HAP-1 (cell line): ENCODE measurements around the gene WWOX.
A peak's percentile ranks its signal among the peaks of the same experiment; 100 is the strongest.

Experiments used
- DNase-seq, 2 experiments: peaks; one replicate each; pipeline ENCODE4 v3.0.0-alpha.2; 2016 to 2020; ENCODE audit warnings: low spot score in 2 of 2
- H3K27me3 ChIP-seq: fragments of 250-450 bp; sonication (Bioruptor Pico); 2 replicates; pipeline ENCODE4 v1.5.1; 2020; ENCODE audit warnings: low read depth, mild to moderate bottlenecking, moderate library complexity
- H3K36me3 ChIP-seq: fragments of 250-450 bp; sonication (Bioruptor Pico); replicated peaks from 2 replicates; pipeline ENCODE4 v1.5.1; 2020; ENCODE audit warnings: mild to moderate bottlenecking
- H3K4me1 ChIP-seq: fragments of 250-450 bp; sonication (Bioruptor Pico); 2 replicates; pipeline ENCODE4 v1.5.1; 2020; ENCODE audit warnings: mild to moderate bottlenecking
- H3K4me3 ChIP-seq: fragments of 250-450 bp; sonication (Bioruptor Pico); 2 replicates; pipeline ENCODE4 v1.5.1; 2020; ENCODE audit warnings: mild to moderate bottlenecking, moderate library complexity
- H3K9me3 ChIP-seq: fragments of 250-450 bp; sonication (Bioruptor Pico); 2 replicates; pipeline ENCODE4 v1.5.1; 2020; ENCODE audit warnings: mild to moderate bottlenecking, moderate library complexity
- in situ Hi-C: fragments of 300-500 bp; cut with MboI; formaldehyde crosslinking; loops from 3 replicates; pipeline ENCODE4 v1.14.3; 2020; ENCODE audit warnings: low sequenced_read_pairs, inconsistent platforms, mixed read lengths

WWOX gene

DNA sequence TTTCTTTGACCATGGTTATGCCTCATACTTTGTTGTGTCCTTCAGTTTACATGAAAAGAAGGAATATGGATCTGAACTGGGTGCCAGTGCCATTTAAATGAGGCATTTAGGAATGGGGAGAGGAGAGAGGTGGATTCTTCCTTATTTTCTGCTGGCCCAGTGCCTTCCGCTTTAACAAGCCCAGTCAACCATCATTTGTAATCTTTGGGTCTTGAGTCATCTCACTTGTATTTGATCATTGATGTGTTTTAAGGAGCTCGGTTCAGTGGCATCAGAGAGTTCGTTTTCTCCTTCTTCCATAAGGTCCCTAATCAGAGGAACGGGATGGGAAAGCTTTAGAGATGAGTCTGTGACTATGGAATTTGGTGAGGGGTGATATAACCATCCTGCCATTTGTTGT, 334.9 kb downstream of the WWOX start:
- Histone ChIP-seq H3K27me3 (no peaks in the 10 kb centered on the region), H3K4me1 (no peaks in the 10 kb centered on the region), H3K36me3 (no peaks in the 10 kb centered on the region), H3K4me3 (no peak overlapping the region), H3K9me3 (no peaks in the 10 kb centered on the region)
- DNase-seq = no peak
- in situ Hi-C loops = no loop called here

DNA sequence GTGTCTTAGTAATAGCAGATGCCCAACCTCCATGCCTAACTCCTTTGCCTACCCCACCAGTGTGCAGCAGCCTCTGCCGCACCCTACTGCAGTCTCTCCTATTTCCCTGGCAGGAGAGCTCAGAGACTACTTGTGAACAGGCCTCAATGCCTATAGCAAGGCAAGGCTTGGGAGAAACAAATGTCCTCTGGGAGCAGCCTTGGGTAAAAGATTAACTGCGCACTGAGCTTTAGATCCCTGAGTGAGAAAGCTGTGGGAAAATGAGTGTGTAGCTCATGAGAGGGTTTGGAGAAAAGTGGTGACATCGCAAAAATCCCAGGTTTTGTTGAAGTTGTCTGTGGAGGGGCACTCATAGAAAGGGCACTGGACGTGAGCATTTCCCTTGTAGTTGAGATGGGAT, 335.8 kb downstream of the WWOX start:
- no peaks in the 10 kb centered on the region for H3K36me3 ChIP-seq
- in situ Hi-C loops = no loop called here
- no peak overlapping the region for H3K4me3 ChIP-seq

DNA sequence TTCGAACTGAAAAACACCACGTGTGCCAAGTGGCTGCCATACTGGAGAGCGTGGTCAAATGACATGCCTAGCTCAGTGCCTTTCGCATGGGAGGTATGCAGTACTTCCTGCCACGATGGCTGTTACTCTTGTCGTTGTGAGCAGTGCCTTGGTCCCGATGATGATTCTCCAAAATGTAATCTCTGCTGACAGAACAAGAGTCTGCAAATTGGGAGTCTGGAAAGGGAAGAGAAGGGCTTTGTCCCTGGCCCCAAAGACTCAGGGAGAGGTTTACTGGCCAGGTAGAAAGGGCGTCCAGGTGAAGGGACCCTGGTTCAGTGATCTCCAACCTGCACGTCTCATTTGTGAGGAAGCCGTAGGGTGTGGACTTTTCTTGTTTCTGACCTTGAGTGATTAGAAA, 336.6 kb downstream of the WWOX start:
- Histone ChIP-seq H3K27me3 (no peaks in the 10 kb centered on the region), H3K4me3 (no peak overlapping the region), H3K4me1 (no peaks in the 10 kb centered on the region), H3K36me3 (no peaks in the 10 kb centered on the region), H3K9me3 (no peaks in the 10 kb centered on the region)
- DNase-seq = no peak
- in situ Hi-C loops = no loop called here

More for the DNA sequence above, 335.8 kb downstream of the WWOX start:
- no peak for DNase-seq
- H3K4me1 ChIP-seq = no peaks in the 10 kb centered on the region
- H3K27me3 ChIP-seq = no peaks in the 10 kb centered on the region
- H3K9me3 ChIP-seq = no peaks in the 10 kb centered on the region

DNA sequence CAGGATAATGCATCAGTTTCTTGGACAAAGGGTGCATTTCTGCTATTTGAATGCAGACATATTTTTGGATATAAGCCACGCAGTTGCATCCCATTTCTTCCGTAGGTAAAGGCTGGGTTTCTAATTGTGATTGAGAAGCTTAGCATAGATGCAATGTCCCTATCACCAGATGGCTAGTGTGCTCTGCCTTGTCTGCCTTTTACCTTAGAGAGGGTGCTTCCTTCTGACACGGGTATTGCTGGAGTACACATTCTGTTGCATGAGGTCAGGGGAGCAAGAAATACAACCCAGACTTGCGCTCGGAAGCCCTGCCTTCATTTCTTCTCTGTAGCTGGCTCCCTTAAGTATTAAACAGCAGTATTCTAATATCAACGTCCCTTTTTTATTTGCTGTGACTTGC, 337.4 kb downstream of the WWOX start:
- no peak overlapping the region for H3K4me3 ChIP-seq
- H3K27me3 ChIP-seq = no peaks in the 10 kb centered on the region
- no peaks in the 10 kb centered on the region for H3K9me3 ChIP-seq
- no peaks in the 10 kb centered on the region for H3K4me1 ChIP-seq
- in situ Hi-C loops = no loop called here
- H3K36me3 ChIP-seq = no peaks in the 10 kb centered on the region
- no peak for DNase-seq

DNA sequence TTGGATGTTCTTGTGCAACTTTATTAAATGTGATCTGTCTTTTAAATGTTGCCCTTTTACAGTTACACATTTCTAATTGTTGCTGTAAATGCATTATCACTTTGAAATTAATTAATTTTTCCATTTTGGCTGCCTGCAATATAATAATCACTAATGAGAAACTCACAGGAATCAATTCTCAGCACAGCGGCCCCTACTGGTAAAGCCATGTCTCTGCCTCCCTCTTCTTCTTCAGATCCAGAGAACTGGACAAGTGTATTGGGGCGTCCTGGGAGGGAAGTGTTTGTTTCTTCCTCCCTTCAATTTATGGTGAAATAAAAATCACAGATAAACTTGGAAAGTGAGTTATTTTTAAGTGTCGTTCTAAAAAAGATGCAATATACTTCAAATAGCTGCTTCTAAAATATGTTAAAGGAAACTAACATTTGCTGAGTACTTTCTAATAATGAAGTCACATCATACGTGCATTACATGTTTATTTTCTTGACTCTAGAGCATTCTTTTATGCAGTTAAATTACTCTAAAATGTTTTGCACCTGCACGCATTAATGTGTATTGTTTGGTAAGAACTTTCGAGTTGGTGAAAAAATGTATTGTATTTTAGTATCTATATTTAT, 338.0 kb downstream of the WWOX start:
- in situ Hi-C loops = no loop called here
- peak; percentile 6 to 52 for DNase-seq

DNA sequence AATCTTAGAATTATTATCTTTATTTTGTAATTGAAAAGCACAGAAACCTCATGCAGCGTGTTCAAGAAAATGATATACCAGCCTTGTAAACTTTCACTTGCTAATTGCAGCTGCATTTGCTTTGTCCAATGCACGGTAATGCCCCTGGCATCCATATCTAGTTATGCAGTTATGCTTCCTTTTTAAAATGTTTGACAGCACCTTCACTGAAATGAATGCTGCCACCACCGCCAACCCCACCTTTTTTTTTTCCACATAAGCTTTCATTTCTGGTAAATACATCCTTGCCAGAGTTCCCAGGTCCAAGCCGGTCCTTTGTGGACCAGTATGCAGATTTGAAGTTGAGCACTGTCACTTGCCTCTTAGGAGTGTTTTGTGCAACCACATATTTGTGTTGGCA, 338.8 kb downstream of the WWOX start:
- Histone ChIP-seq H3K4me1 (no peaks in the 10 kb centered on the region), H3K9me3 (no peaks in the 10 kb centered on the region), H3K27me3 (no peaks in the 10 kb centered on the region), H3K36me3 (no peaks in the 10 kb centered on the region), H3K4me3 (no peak overlapping the region)
- DNase-seq = no peak
- in situ Hi-C loops = no loop called here

More for the DNA sequence above, 338.0 kb downstream of the WWOX start:
- H3K4me3 ChIP-seq = no peak overlapping the region
- no peaks in the 10 kb centered on the region for H3K36me3 ChIP-seq
- no peaks in the 10 kb centered on the region for H3K4me1 ChIP-seq
- H3K27me3 ChIP-seq = no peaks in the 10 kb centered on the region
- H3K9me3 ChIP-seq = no peaks in the 10 kb centered on the region

DNA sequence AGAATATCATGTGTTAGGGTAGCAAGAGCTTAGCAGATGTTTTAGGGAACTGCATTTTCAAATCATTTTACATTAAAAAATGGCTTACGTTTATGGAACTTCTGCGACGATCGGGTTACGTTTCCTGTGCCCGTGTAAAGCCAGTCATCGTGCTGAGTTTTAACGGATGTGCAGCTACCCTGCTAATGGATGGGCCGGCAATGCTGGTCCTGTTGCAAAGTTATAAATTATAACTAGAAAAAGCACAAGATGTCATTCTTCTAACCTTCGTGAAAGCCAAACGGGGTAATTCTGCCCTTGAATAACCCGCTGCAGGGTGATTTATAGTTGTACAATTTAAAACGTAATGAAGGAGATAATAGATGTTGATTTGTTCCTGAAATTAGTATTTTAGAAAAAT, 339.2 kb downstream of the WWOX start:
- Histone ChIP-seq H3K4me1 (no peaks in the 10 kb centered on the region), H3K9me3 (no peaks in the 10 kb centered on the region), H3K27me3 (no peaks in the 10 kb centered on the region), H3K36me3 (no peaks in the 10 kb centered on the region), H3K4me3 (no peak overlapping the region)
- no peak for DNase-seq
- in situ Hi-C loops = no loop called here

DNA sequence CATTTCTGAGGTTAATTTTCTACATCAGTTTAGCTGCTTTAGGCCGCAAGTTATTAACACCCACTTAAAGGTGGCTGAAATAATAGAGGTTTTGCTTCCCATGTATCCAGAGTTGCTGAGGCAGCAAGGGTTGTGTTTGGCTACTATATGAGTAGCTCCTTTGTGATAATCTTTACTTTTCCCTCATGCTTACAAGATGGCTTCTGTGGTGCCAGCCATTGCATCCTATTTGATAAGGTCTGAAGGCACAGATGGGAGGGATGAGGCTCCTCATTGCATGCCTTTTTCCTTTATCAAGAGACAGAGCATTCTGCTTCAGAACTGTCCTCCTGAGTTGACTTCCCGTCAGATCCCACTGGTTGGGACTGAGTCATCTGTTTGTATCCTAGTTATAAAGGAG, 340.2 kb downstream of the WWOX start:
- H3K9me3 ChIP-seq = no peaks in the 10 kb centered on the region
- no peaks in the 10 kb centered on the region for H3K36me3 ChIP-seq
- H3K4me3 ChIP-seq = no peak overlapping the region
- H3K4me1 ChIP-seq = no peaks in the 10 kb centered on the region
- no peaks in the 10 kb centered on the region for H3K27me3 ChIP-seq
- in situ Hi-C loops = no loop called here
- no peak for DNase-seq

DNA sequence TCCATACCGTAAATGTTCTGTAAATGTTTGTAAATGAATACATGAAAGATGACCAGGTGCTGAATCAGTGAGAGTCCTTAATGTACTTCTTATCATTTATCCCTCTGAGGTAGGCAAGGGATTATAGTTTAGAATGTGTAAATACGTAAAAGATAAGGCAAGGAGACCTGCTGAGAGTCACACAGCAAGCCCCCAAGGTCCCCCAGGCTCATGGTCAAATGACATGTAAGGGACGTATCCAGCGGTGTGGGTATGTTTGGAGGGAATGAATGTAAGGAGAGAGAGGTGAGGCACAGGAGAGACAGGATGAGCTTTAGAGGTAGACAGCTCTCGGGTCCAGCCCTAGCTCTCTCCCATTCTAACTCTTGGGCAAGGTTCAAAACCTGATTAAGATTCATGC, 341.8 kb downstream of the WWOX start:
- Histone ChIP-seq H3K4me3 (no peak overlapping the region), H3K27me3 (no peaks in the 10 kb centered on the region), H3K36me3 (no peaks in the 10 kb centered on the region), H3K9me3 (no peaks in the 10 kb centered on the region), H3K4me1 (no peaks in the 10 kb centered on the region)
- no peak for DNase-seq
- in situ Hi-C loops = no loop called here

DNA sequence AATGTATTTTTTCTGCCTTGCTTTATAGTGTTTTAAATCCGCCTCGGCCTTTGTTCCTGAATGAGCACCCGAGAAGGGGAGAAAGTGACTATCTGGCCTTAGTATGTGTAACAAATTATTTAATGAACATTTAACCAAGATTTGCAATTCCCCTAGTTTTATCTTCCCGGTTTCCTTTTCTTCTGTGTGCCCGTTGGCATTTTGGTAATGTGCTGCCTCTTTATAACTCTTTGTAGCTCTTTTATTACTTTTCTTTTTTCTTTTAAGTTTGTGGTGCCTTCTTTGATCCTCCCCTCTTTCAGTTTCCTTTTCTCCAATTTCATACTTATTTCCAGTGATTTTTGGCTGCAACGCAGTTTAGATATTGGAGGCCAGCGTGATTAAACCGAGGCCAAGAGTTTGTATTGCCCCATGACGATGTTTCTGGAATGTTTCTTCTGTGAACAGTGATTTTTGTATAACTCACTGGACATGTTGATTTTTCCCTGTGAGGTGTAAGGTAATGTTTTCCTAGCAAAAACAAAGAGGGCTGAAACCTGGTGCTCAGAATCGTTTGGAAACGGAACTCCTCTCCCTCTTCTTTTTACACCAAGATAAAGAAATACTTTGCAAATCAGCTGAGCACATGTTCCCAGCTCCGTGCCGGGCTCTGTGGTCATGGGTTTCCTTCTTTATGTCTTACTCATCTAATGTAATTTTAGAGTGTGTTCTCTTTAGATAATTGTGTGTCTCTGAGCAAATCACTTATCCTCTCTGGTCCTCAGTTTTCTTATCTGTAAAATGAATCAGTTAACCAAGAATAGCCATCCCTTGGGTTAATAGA, 344.3 kb downstream of the WWOX start:
- in situ Hi-C loops = no loop called here
- no peaks in the 10 kb centered on the region for H3K4me1 ChIP-seq
- no peaks in the 10 kb centered on the region for H3K36me3 ChIP-seq
- no peaks in the 10 kb centered on the region for H3K27me3 ChIP-seq
- DNase-seq = no peak
- no peak overlapping the region for H3K4me3 ChIP-seq
- H3K9me3 ChIP-seq = no peaks in the 10 kb centered on the region

DNA sequence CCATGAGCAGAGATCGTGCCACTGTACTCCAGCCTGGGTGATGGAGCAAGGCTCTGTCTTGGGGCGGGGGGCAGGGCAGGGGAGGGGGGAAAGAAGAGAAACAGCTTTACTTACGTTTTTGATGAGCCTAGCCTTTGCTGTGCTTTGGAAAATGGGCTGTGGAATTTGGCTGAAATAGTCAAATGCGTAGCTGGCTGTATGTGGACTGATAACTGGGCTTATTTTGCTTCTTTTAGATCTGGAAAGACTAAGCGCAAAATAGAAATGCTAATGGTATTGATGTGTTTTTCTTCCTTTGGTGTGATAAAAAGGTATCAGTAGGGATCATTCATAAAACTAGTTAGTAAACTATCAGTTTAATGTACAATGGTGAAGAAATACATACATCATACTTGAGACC, 346.4 kb downstream of the WWOX start:
- H3K27me3 ChIP-seq = no peaks in the 10 kb centered on the region
- no peak overlapping the region for H3K4me3 ChIP-seq
- H3K36me3 ChIP-seq = no peaks in the 10 kb centered on the region
- no peaks in the 10 kb centered on the region for H3K9me3 ChIP-seq
- in situ Hi-C loops = no loop called here
- H3K4me1 ChIP-seq = no peaks in the 10 kb centered on the region
- no peak for DNase-seq

DNA sequence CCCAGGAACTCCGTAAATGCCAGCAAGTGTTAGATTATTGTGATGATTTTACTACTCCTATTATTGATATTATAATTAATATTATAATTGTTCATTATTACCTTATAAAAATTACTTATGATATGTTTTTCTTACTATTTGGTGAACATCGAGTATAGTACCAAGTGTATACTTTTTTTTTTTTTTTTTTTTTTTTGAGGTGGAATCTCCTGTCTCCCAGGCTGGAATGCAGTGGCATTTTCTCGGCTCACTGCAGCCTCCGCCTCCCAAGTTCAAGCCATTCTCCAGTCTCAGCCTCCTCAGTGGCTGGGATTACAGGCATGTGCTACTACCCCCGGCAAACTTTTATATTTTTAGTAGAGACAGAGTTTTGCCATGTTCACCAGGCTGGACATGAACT, 347.0 kb downstream of the WWOX start:
- peak in 1 of 2 experiments; percentile 57 for DNase-seq
- Histone ChIP-seq H3K27me3 (no peaks in the 10 kb centered on the region), H3K9me3 (no peaks in the 10 kb centered on the region), H3K36me3 (no peaks in the 10 kb centered on the region), H3K4me1 (no peaks in the 10 kb centered on the region), H3K4me3 (no peak overlapping the region)
- in situ Hi-C loops = no loop called here

DNA sequence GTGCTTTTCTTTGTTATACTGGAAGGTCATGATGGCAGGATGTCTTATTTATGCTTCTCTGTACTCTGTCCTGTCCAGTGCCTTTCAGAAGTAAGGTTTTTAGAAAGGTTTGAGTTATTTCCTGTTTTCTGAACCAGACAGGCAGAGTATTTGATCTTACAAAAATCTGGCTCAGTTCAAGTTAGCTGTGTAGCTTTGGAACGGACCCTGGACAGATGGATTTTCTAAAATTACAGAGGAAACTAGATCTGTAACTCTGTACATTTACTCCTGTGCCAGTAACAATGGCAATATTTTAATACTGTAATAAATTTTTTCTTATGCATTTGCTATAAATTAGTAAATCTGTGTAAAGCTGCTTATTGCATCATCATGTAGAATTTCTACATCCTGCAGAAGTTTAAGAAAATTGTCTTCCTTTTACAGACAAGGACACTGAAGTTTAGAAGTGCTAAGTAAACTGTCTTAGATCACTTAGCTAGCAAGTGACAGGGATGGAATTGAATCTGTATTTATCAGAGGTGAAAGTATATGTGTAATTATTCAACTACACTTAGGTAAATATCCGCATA, 347.6 kb downstream of the WWOX start:
- in situ Hi-C loops = no loop called here
- Histone ChIP-seq H3K4me3 (no peak overlapping the region), H3K9me3 (no peaks in the 10 kb centered on the region), H3K27me3 (no peaks in the 10 kb centered on the region), H3K4me1 (no peaks in the 10 kb centered on the region), H3K36me3 (no peaks in the 10 kb centered on the region)
- DNase-seq = no peak

DNA sequence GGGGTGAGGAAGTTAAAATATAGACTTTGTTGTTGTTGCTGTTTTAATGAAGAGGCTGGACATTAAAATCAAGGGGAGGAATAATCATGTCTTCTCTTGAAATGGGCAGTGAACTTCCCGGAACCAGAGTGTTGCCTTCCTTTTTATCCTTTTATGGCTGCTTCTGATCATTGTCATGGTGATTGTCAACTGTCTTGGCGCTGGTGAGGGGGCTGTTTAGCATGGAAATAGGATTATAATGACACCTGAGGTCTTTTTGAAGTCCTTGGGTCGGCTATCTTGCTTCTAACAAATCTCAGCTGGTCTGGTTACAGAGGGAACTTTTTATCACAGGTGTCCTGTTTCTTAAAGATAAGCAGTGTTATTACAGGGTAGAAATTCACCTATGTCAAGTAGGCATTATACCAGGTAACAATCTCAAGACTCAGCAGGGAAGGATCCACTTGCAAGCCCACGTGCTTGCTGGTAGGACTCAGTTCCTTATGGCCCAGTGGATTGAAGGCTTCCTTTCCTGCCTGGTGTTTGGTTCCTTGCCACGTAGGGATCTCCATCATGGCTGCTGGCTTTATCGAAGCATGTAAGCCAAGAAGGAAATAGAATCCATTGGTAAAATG, 349.3 kb downstream of the WWOX start:
- Histone ChIP-seq H3K4me3 (no peak overlapping the region), H3K36me3 (no peaks in the 10 kb centered on the region), H3K4me1 (no peaks in the 10 kb centered on the region), H3K27me3 (no peaks in the 10 kb centered on the region), H3K9me3 (no peaks in the 10 kb centered on the region)
- in situ Hi-C loops = no loop called here
- DNase-seq = no peak
